ENCODE data around the gene SEMA3A. TPM values are rescaled to one million over a fixed set of nuclear protein-coding genes. Genes with fewer than 3 reads are reported as not detected.

SEMA3A gene
- polyA plus RNA-seq, 1 donor from 2014 or later = 22.8 TPM

DNA sequence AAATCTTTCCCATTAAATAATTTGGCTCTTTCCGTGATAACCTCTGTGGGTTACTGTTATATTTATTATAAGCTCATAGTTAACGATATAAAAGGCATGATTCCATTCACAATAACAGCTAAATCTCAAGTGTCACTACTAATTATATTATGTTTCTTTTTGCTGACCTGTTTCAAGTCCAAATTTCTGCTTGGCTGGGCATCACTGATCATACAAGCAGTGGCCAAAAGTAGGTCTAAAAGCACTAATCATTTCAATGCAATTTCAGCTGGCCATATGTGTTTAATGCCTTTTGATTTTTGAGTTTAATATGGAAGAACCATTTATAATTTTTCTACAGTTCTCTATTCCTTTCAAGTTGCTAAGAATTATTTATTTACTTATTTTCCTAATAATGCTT is 110.7 kb downstream of the SEMA3A start:
- TF ChIP-seq TAF1 (IDR thresholded peaks at IDR 0.05; ENCODE audit: low read depth) = no peak
- Histone ChIP-seq H3K9ac (ENCODE audit: low read length) (no peak overlapping the region), H3K27me3 (ENCODE audit: insufficient read depth, low read depth, low read length) (no peaks in the 10 kb centered on the region)

GRCh38 chr7:84081973-84082522 is 112.5 kb downstream of the SEMA3A start:
- Histone ChIP-seq H3K79me2 (replicated peaks; ENCODE audit: insufficient read depth, low read length) (no peaks in the 10 kb centered on the region), H3K9ac (ENCODE audit: low read length) (no peak overlapping the region), H4K20me1 (ENCODE audit: insufficient read depth) (no peaks in the 10 kb centered on the region), H2AFZ (ENCODE audit: low read depth, low read length) (no peak overlapping the region), H3K9me2 (ENCODE audit: insufficient read depth, low read length) (no peaks in the 10 kb centered on the region), H3K4me3 (ENCODE audit: low read length) (no peak overlapping the region), H3F3A (ENCODE audit: insufficient read depth, low read length, poor library complexity, severe bottlenecking) (no peaks in the 10 kb centered on the region), H3K27me3 (ENCODE audit: insufficient read depth, low read depth, low read length) (no peaks in the 10 kb centered on the region), H3K36me3 (ENCODE audit: insufficient read depth, low read length) (no peaks in the 10 kb centered on the region), H3K9me3 (ENCODE audit: low read length) (no peaks in the 10 kb centered on the region), H3K4me2 (ENCODE audit: low read length) (no peak overlapping the region), H3K27ac (ENCODE audit: low read length) (no peak overlapping the region)
- TF ChIP-seq RAD21 (conservative IDR thresholded peaks at IDR 0.05) (no peak), TAF1 (IDR thresholded peaks at IDR 0.05; ENCODE audit: low read depth) (no peak), POLR2AphosphoS5 (IDR thresholded peaks at IDR 0.05) (no peak), REST (IDR thresholded peaks at IDR 0.05; ENCODE audit: borderline replicate concordance) (no peak), CTCF (IDR thresholded peaks at IDR 0.05; ENCODE audit: poor library complexity, severe bottlenecking) (no peak)

More for the DNA sequence above, 110.7 kb downstream of the SEMA3A start:
- H3K9me3 ChIP-seq (ENCODE audit: low read length) = no peaks in the 10 kb centered on the region
- no peak overlapping the region for H3K27ac ChIP-seq (ENCODE audit: low read length)
- no peaks in the 10 kb centered on the region for H3K79me2 ChIP-seq (replicated peaks; ENCODE audit: insufficient read depth, low read length)
- H3K4me2 ChIP-seq (ENCODE audit: low read length) = no peak overlapping the region
- no peaks in the 10 kb centered on the region for H3K9me2 ChIP-seq (ENCODE audit: insufficient read depth, low read length)
- no peak overlapping the region for H3K4me3 ChIP-seq (ENCODE audit: low read length)
- H2AFZ ChIP-seq (ENCODE audit: low read depth, low read length) = no peak overlapping the region
- H4K20me1 ChIP-seq (ENCODE audit: insufficient read depth) = no peaks in the 10 kb centered on the region
- H3K36me3 ChIP-seq (ENCODE audit: insufficient read depth, low read length) = no peaks in the 10 kb centered on the region
- no peaks in the 10 kb centered on the region for H3F3A ChIP-seq (ENCODE audit: insufficient read depth, low read length, poor library complexity, severe bottlenecking)

DNA sequence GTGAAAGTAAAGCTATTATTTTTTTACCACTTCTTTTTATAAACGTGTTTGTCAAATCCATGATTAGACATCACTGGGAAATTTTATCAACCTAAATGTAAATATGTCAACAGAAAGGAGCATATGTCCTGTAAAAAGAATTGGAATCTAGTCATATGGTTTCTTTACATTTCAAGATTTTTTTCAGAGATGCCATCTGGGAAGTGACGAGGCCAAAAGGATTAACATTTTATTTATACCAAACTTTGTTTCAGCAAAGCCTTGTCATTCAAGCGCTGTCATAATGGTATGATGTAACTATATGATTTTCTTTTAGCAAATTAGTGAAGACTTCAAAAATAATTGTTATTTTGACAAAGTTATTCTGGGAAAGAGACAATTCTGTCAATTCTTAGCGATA is 117.3 kb downstream of the SEMA3A start:
- no peaks in the 10 kb centered on the region for H3K9me2 ChIP-seq (ENCODE audit: insufficient read depth, low read length)
- H3K9ac ChIP-seq (ENCODE audit: low read length) = no peak overlapping the region
- no peak overlapping the region for H3K4me3 ChIP-seq (ENCODE audit: low read length)
- H3K27me3 ChIP-seq (ENCODE audit: insufficient read depth, low read depth, low read length) = no peaks in the 10 kb centered on the region
- no peaks in the 10 kb centered on the region for H3K36me3 ChIP-seq (ENCODE audit: insufficient read depth, low read length)
- TF ChIP-seq EP300 (conservative IDR thresholded peaks at IDR 0.05; ENCODE audit: poor library complexity, severe bottlenecking) (no peak), RAD21 (conservative IDR thresholded peaks at IDR 0.05) (no peak), EZH2 (IDR thresholded peaks at IDR 0.05; ENCODE audit: borderline replicate concordance, insufficient read depth, low read length, poor library complexity, severe bottlenecking) (no peak), SMC3 (conservative IDR thresholded peaks at IDR 0.05; ENCODE audit: poor library complexity) (no peak), POLR2AphosphoS5 (IDR thresholded peaks at IDR 0.05) (no peak), CTCF (IDR thresholded peaks at IDR 0.05; ENCODE audit: poor library complexity, severe bottlenecking) (no peak)
- no peaks in the 10 kb centered on the region for H4K20me1 ChIP-seq (ENCODE audit: insufficient read depth)
- no peak overlapping the region for H2AFZ ChIP-seq (ENCODE audit: low read depth, low read length)
- no peaks in the 10 kb centered on the region for H3F3A ChIP-seq (ENCODE audit: insufficient read depth, low read length, poor library complexity, severe bottlenecking)
- no peak overlapping the region for H3K27ac ChIP-seq (ENCODE audit: low read length)
- H3K4me2 ChIP-seq (ENCODE audit: low read length) = no peak overlapping the region
- no peaks in the 10 kb centered on the region for H3K79me2 ChIP-seq (replicated peaks; ENCODE audit: insufficient read depth, low read length)
- H3K9me3 ChIP-seq (ENCODE audit: low read length) = no peaks in the 10 kb centered on the region

Measured in neural cell (in vitro differentiated cells).